AG09309 (cell line): Measurements from ENCODE around the gene SCAF1.

Experiments used
- DNase-seq: peaks from one replicate; pipeline ENCODE4 v3.0.0-alpha.2; 2010; ENCODE audit warnings: low read depth
- H3K4me3 ChIP-seq: 2 replicates; pipeline ENCODE4 v1.5.1; 2011; ENCODE audit warnings: mild to moderate bottlenecking, low read depth, low read length, moderate library complexity; ENCODE audit not compliant: control insufficient read depth
- TF ChIP-seq, protein P1 (sequence below): IDR thresholded peaks from 2 replicates; pipeline ENCODE4 v1.5.1; 2011; ENCODE audit warnings: mild to moderate bottlenecking, low read depth, low read length, inconsistent platforms; ENCODE audit not compliant: insufficient read depth, control insufficient read depth; ENCODE audit errors: missing control alignments

SCAF1 gene

DNA sequence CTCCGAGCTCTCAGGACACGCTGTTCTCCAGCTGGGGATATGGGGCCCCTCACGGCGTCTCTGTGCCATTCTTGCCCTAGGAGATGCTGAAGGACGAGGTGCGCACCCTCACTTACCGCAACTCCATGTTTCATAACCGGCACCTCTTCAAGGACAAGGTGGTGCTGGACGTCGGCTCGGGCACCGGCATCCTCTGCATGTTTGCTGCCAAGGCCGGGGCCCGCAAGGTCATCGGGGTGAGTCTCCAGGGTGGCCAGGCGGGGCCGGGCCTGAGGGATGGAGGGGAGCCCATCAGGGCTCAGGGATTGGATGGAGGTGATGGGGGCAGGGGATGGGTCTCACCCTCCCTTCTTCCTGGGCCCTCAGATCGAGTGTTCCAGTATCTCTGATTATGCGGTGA, 39.8 kb downstream of the SCAF1 start:
- no peak overlapping the region for H3K4me3 ChIP-seq
- no peak for DNase-seq
- TF ChIP-seq, protein P1, sequence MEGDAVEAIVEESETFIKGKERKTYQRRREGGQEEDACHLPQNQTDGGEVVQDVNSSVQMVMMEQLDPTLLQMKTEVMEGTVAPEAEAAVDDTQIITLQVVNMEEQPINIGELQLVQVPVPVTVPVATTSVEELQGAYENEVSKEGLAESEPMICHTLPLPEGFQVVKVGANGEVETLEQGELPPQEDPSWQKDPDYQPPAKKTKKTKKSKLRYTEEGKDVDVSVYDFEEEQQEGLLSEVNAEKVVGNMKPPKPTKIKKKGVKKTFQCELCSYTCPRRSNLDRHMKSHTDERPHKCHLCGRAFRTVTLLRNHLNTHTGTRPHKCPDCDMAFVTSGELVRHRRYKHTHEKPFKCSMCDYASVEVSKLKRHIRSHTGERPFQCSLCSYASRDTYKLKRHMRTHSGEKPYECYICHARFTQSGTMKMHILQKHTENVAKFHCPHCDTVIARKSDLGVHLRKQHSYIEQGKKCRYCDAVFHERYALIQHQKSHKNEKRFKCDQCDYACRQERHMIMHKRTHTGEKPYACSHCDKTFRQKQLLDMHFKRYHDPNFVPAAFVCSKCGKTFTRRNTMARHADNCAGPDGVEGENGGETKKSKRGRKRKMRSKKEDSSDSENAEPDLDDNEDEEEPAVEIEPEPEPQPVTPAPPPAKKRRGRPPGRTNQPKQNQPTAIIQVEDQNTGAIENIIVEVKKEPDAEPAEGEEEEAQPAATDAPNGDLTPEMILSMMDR: no peak

DNA sequence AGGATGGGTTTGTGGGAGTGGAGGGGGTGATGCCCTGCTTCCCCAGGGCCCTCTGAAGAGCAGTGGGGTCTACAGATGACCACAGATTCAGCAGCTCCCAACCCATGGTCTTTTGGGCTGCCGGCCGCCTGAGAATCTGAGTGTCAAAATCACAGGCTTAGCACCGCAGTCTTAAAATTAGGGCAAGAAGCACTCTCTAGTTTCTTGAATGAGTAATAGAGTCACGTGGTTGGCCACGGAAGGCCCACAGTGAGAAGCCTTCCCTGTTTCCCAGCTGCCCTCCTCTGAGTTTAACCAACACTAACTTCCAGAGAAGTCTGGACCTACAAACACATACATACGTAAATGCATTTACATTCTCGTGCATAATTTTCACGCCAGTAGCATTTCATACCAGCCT, 40.3 kb downstream of the SCAF1 start:
- no peak overlapping the region for H3K4me3 ChIP-seq
- no peak for DNase-seq
- TF ChIP-seq, protein P1: no peak

DNA sequence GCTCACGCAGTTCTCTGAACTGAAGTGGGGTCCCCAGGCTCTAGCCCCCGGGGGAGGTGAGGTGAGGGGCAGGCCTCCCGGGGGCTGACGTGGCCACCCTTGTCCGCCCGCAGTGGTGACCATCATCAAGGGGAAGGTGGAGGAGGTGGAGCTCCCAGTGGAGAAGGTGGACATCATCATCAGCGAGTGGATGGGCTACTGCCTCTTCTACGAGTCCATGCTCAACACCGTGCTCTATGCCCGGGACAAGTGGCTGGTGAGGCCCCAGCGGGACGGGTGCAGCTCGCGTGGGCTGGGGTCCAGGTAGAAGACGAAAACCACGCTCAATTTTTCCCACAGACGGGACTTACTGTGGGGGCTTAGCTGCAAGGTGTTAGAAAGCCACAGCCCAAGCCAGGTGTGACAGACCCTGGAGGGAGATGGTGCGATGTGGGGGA, 41.8 kb downstream of the SCAF1 start:
- DNase-seq: no peak
- H3K4me3 ChIP-seq: no peak overlapping the region
- TF ChIP-seq, protein P1: no peak

DNA sequence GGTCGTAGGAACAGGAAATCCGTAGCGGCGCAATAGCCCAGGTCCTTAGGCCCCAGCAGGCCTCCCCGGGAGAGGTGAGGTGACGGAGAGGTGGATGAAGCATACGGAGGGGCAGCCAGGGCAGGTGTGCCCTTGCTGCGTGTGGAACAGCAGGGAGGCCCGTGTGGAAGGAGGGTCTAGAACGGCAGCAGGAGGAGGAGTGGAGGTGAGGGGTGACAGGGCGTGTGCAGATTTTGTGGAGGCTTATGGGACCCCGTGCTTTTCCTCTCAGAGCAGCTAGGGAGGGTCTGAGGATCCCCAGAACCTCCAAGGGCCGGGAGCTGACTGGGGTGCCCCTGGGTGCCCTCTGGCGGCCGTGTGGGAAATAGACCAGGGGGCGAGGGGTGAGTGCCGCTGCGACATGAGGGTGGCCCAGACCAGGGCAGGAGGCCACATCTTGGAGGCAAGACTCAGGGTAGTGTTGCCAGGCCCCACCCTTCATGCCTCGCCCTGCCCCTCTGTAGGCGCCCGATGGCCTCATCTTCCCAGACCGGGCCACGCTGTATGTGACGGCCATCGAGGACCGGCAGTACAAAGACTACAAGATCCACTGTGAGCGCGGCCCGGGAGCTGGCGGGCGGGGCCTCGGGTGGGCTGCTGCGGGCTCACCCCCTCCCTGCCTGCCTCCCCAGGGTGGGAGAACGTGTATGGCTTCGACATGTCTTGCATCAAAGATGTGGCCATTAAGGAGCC, 42.4 kb downstream of the SCAF1 start:
- DNase-seq: no peak
- H3K4me3 ChIP-seq: no peak overlapping the region
- TF ChIP-seq, protein P1: peak; percentile 50

DNA sequence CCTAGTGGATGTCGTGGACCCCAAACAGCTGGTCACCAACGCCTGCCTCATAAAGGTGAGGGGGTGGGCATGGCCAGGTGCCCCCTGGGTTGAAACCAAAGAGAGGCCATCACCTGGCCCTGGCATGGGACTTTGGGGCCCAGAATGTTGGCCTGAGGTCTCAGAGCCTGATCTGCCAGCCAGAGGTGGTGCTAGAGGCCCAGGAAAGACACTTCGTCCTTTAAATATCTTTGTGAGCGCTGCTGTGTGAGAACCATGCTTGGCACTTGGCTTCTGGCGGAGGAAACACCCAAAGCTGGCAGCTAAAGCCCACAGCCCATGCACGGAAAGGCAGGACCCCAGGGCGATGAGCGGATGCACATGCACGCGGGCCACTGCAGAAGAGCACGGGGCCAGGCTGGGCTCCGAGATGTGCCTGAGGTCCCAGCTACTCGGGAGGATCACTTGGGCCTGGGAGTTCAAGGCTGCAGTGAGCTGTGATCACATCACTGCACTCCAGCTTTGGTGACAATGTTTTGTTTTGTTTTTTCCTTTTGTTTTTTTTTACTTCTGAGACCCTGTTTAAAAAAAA, 43.1 kb downstream of the SCAF1 start:
- DNase-seq: no peak

DNA sequence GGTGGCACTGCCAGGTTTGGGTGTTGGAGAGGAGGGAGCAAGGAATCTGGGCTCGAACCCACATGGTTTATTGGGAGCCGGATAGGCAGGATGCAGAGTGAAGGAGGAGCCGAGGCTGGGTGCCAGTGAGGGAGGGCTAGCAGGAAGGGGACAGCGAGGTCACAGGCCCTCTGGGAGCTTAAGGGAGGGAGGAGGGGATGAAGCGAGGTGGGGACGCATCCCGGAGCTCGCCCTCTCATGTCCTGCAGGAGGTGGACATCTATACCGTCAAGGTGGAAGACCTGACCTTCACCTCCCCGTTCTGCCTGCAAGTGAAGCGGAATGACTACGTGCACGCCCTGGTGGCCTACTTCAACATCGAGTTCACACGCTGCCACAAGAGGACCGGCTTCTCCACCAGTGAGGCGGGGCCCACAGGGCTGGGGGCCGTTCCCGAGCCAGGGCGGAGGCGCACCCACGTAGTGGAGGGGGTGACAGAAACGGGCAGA, 43.9 kb downstream of the SCAF1 start:
- TF ChIP-seq, protein P1: no peak
- no peak for DNase-seq
- H3K4me3 ChIP-seq: no peak overlapping the region

More for the DNA sequence above, 43.1 kb downstream of the SCAF1 start:
- H3K4me3 ChIP-seq: no peak overlapping the region
- TF ChIP-seq, protein P1: no peak
